HG03439 (cell line): Measurements from ENCODE around the gene QPCT.
"Not testable (repeated sequence)": the region's sequence is repeated elsewhere in the genome, so short reads cannot be mapped to it uniquely, and the experiment has no call there.

Experiments
- ATAC-seq: cut with Tn5 transposase; IDR thresholded peaks from one replicate; pipeline ENCODE4 v1.9.1; 2021; ENCODE audit warnings: mild to moderate bottlenecking, moderate library complexity; ENCODE audit not compliant: unreplicated experiment

The QPCT gene

DNA sequence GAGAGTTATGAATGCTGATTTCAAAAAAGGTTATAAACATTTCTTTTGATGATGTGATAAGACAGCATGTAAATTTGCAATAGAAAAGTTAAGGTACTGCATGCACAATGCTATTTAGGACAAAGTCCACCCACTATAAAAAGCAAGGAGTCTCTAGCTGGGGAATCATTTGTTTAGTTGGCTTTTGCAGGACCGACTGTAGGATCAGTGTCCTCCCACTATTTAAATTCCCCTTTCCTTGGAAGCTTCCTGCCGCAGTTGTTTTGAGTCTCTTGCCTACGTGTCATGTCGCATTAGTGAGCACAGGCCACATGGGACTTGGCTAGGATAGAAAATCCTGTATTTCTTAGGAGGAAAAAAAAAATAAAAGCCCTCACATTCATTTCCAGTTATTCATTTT, 13.1 kb downstream of the QPCT start:
- no peak for ATAC-seq

DNA sequence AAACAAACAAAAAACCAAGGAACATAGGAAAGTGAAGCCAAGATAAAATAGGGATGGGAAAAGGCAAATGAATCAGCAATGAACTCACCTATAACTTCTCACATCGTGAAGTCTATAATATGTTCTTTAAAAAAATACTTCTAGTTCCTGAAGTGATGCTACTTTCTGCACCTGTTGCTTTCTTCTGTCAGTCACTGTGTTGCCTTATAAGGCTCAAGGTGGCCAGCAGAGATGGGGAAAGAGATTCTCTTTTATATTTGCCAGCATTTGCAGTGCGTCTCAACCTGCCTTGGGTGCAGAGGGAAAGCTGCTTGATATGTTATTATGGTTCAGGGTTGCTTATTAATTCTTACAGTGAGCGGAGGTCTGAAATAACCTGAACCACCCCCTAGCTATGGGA, 14.0 kb downstream of the QPCT start:
- no peak for ATAC-seq

DNA sequence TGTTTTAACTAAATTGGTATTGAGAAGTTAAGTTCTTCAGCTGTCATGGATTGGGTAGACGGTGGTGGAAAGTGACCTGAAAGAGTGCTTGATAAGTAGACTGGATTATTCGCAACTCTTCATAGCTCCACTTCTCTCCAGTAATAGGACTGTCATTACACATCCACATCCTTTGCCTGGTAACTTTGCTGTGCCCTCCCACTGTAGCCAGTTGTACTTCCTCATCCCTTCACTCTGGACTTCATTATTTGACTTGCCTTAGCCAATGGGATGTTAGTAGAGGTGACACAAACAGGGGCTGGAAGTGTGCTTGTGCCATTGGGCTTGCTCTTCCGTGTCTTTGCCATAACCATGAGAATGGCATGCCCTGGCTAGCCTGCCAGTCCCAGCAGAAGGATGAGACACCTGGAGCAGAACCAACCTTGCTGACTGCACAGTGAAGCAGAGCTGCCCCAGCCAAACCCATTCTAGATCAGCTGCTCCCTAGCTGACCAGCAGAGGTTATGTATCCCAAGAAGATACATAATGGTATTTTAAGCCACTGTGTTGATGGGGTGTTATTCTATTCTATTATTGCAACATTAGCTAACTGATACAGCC, 16.9 kb downstream of the QPCT start:
- ATAC-seq, result no peak

DNA sequence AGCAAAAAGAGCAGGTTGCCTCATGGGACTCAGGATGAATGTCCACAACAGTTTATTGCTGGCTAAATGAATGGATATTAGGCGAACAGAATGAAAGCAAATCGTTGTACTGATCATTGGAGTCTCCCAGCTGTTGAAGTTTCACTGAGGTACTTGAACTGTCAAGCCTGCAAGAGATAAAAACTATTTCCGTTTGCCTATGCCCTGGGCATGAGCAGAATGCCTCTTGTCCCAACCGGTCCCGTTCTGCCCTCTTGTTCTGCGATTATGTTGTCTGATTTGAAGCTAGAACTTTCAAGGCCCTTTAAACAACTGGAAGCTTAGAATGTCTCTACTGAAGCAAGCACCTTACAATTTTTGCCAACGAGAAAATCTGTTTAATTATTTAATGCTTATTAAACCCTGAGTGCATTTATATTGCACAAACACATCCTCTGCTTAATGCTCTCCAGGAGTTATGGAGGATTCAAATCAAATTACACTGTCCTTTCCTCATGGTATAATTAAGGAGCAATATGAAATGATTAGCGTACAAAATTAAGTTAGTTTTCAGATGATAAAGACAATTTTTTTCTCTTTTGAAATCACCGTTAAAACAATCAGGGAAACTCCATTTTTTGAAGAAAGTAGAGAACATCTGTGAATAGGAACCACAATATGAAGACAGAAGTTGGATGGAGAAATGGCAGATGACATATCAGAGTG, 17.7 kb downstream of the QPCT start:
- no peak for ATAC-seq

DNA sequence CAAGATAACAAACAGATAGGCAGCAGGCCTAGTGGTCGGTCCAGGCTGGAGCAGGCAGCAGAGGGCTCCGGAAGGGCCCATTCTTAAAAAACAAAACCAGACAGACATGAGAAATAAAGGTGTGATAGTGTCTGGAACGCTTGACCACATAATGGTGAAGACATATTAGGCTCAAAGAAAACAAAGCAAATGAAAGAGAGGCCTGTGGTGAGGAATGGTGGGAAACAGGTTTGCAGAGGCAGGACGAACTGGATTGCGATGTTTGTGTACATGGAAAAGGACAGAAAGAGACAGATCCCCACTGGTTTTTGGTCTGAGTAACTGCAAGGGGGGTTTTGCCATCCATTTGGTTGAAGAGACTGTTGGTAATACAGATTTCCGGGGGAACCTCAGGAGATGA, 19.9 kb downstream of the QPCT start:
- no peak for ATAC-seq

DNA sequence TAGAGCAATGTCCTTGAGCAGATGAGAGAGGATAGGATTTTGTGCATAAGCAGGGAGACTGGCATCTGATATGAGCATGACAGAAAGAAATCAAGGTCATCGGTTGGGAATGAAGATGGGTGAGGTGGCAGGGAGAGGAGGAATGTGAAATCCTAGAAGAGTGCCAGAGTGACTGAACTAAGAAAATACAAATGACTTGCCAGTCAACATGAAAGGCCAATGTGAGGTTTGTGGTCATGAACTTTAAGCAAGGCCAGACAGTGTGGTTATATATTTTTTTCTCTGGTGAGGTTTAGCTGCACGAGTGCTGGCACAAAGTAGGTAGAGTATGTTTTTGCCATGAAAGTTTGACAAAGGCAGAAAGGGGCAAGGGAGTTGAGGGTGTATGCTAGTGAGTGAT, 21.2 kb downstream of the QPCT start:
- peak; percentile 73 for ATAC-seq

DNA sequence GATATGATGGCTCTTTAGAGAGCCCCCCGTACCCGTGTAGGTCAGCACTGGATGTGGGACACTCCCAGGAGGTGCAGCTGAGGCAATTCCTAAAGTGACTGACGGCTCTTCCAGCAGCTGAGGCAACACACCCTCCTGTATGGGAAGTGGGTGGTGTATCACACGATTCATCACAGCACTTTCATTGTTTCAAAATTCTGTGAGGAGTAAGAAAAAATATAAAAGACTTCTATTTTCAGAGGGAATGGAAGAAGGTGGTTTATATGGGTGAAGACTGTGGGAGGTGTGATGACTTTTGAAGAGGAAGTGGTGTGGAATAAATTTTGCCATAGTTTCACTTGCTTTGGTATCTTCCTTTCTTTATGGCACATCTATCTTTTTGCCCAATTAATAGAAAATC, 22.3 kb downstream of the QPCT start:
- no peak for ATAC-seq

DNA sequence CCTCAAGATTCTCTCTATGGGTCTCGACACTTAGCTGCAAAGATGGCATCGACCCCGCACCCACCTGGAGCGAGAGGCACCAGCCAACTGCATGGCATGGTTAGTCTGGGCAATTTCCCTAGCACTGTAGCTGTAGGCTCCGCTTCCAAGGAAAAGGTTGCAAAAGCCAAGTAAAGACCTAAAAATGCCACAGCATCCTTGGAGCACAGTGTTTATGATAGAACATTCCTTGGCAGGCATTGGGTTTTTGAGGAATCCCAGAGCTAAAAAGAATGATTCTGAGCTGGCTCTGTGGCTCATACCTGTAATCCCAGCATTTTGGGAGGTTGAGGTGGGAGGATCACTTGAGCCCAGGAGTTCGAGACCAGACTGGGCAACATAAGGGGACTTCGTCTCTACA, 22.9 kb downstream of the QPCT start:
- ATAC-seq, result no peak

DNA sequence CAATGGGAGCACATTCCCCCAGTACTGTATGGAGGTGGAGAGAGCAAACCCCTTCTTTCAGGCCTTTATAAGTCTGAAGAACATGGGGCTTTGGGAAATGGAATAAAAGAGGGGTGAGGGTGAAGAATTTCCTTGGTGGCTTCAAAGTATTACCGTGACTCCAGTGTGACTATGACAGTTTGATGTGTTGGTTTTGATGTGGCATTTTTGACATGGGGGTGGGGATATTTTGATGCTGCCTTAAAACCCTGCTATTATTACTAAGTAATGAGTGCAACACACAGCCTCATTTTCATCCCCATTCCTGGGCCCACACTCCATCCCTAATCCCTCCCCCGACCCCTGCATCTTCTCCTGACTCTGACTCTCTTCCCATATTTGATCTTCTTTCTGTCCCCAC, 23.6 kb downstream of the QPCT start:
- ATAC-seq, result no peak

DNA sequence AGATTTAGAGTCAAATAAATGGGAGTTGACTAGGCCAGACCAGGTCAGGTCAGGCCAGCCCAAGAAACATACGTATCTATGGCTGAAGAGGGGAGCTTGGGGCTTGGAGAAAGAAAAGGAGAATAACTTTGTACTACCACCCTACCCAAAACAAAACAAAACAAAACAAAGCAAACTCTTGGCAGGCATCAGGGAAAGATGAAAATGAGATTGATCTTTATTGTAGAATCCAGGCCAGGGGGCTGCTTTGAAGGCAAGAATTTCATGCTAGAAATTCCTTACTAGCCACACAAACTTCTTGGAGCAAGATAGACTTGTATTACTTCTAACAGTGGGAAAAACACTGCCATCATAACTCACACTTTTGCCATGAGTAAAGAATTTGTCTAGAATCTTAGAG, 26.2 kb downstream of the QPCT start:
- no peak for ATAC-seq

DNA sequence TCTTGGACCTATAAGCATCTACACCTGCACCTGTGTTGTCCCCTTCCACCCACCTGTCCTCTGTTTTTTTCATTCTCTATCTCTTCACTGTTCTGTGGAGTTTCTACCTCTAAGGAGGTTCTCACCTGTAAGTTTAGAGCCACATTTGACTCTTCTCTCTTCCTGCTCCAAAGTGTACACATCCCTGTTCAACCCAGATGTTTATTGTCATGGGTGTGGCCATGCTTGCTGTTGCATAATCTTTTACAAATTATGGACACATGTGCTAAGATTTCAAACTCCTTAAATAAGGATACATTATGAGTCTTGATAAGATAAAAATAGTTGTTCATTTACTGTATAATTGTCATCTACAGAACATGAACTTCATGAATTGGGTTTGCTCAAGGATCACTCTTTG, 27.6 kb downstream of the QPCT start:
- no peak for ATAC-seq

DNA sequence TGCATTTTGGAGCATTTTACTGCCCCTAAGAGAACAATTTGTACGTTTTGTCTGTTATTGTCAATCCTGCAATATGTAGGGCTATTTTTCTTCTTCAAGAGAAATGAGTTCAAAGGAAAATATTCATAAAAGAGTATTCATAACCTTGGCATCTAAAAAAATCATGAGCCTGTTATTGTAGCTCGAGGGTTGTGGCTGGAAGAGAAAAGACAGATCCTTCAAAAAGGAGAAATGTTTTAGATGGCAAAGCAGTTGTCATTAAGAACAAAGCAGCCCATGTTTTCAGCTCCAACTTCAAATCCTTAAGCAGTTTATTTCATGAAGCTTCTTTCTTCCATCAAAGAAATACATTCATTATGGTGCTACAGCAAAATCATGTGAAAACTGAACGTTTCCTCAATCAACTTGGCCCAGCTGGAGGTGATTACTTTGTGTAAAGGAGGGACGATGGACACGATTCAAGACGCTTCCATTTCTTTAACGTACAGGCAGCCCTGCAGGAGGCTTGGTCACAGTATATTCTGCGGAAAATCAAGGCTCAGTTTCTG, 31.4 kb downstream of the QPCT start:
- ATAC-seq, result peak; percentile 32

DNA sequence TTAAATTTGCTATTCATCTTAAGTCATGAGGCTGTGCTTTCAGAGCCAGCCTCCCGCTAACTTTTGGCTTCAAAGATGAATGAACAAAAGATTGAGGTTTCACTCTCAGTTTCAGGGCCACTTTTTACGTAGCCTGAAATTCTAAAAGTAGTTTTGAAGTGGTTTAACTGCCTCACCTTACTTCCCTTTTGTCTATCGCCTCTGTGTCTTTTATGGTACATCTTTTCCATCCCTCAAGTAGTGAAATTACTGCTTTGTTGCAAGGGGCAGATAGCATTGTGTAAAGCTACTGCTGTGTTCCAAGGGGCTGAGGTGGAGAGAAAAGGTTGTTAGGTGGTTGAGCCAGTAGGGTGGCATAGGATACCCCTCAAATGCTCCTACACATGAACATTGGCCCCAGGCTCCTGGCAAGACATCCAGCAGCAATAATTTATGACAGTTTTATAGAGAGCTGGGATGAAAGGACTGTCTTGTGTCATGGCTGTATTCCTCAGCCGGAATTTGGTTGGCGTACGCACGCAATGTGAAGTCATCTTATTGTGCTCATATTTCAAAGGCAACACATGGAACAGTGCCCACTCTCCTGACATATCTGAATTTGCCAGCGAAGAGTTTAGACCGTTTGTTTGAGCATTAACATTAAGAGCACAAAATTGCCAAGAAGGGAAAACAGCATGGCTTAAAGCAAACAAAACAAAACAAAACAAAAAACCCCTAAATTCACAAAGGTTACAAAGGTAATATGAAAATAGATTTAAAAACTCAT, 32.2 kb downstream of the QPCT start:
- peak; percentile 91 for ATAC-seq

DNA sequence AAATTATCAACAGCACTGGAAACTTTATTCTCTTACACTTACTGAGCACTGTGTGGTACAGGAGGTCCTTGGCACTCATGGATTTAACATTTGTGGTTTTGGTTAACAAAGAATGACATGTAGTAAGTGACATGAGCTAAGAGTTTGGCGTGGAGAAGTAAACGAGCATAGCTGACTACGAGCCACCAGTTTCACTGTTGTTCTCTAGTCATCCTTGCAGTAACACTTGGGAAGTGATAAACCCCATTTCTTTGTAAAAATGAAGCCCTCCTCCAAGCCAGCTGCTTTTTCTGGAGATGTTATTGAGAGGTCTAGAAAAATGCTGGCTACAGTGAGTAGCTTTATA, 32.7 kb downstream of the QPCT start:
- ATAC-seq, result no peak

DNA sequence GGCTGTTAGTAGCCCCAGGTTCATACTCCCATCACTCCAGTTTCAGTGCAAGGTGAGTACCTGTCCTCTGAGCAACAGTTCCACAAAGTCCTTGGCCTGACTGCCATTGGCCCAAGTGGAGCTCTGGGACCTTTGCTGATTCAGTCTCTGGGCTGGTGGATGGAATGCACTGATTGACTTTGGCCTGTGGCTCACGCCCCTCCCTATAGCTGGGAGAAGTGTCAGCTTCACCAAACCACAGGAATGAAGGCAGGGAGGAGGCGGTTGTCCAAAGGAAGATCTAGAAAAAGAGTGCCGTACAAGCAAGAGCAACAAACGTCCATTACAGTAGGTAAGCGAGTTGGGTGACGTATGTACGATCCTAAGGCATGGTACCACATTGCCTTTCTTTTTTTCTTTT, 34.0 kb downstream of the QPCT start:
- no peak for ATAC-seq

DNA sequence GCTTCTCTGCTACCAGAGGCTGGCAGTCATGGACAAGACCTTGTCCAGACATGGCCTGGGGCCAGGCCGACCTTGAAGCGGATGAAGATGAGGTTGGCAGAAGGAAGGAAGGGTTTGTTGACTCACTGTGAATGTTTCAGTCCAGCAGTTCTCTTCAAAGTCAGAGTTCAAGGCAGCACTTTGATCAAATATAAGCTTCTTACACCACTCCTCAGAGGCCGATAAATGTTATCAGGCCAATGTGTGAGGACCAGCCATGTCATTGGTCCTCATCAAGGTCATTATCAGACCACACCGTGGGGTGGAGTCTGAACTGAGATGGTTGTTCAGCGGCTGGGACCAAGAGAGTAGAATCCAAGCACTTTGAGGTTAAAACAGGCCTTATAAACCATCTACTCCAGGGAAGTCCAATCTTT, 35.5 kb downstream of the QPCT start:
- ATAC-seq, result no peak

DNA sequence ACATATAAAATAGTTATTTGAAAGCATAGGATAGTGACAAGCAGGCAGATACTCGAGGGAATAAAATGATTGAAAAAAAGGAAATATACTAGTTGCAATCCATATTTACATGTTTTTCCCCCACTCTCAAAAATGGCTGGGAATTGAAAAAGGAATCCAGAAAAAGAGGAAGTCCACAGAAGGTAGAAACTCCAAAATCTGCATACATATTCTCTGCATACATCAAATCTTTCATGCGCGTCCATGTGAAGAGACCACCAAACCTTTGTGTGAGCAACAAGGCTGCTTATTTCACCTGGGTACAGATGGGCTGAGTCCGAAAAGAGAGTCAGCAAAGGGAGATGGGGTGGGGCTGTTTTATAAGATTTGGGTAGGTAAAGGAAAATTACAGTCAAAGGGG, 36.4 kb downstream of the QPCT start:
- ATAC-seq, result not testable (repeated sequence)

DNA sequence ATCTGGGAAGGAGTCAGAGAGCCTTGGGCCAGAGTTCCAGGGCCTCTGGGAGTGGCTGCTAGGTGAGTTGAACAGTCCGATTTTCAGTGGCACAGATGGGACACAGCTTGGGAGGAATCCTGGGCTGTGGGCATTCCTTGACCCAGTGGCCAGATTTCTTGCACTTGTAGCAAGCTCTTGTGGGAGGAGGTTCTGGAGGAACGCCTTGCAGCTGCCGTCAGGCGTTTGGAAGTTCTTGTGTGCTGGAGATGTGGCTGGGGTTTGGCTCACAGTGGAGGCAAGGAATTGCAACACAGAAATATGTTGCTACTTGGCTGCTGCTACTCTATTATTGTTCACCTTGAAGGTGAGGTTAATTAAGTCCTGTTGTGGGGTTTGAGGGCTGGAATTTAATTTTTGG, 39.8 kb downstream of the QPCT start:
- not testable (repeated sequence) for ATAC-seq

DNA sequence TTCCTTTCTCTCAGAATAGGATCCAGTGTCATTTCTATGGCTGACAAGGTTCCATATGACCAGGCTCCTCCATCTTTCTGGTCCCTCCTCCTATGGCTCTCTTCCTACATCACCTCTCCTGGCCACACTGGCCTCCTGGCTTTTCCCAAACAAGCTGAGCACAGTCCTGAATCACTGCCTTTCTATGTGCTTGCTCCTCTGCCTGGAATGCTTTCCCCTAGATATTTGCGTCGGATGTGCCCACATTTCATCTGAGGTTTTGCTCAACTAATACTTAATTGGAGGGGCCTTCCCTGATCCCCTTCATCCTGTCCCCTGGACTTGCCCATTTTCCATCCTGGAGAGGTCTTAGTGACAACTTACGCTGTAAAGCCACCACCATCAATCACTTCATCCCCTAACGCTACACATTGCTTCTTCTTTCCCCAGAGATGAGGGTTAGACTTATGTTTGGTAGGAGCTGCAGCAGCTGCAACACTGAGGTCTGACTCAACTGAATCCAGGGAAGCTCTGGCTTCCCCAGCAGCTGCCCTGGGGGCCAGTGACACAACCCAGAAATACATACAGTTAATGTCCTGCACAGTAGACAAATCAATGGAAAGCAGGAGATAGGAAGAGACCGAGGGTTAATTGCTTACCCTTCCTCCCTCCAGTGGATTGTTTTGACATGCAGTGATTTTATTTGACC, 42.9 kb downstream of the QPCT start:
- no peak for ATAC-seq

DNA sequence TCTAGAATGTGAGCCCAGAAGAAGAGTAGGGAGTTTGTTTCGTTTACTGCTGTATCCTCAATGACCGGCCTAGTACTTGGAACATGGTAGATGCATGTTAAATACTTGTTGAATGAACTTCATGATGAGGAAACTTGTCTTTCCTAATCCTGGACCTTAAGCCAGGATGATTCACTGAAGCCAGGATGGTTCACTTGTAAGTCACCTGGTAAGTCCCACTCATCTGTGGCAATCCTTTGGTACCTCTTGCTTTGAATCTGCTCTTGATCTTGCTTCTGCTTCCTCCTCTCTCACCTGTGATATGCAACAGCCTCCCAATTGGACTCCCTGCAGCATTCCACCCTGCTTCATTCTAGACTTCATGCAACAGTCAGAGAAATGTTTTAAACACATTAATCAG, 43.6 kb downstream of the QPCT start:
- no peak for ATAC-seq

DNA sequence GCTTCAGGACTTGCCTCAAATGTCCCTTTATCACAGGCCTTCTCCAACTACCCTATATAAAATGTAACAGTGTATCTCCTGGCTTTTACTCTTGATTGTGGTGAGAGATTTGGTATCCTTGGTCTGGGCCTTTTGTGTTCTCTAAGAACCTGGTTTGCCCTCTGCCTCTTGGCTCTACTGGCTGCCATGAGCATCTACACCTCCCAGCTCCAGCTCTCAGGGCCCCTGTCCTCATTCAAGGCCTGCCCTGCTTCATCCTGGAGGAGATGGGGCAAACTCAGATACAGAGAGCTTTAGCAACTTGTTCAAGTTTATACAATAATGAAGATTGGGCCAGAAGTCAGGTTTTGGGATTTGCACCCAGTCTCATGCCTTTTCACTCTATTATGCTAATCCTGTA, 45.0 kb downstream of the QPCT start:
- no peak for ATAC-seq
